GM12878 (cell line): ENCODE results near the gene IRGC.

Source experiments
- CREB1 ChIP-seq: IDR thresholded peaks from 2 replicates; pipeline ENCODE4 v1.6.1; 2012; ENCODE audit warnings: low read depth, mild to moderate bottlenecking, inconsistent platforms
- CTCF ChIP-seq, 3 experiments: IDR thresholded peaks in 2 of 3; conservative IDR thresholded peaks in 1 of 3; 2 replicates each; pipeline ENCODE4 v1.5.1; 2011; ENCODE audit warnings: low read depth in 3 of 3, low read length in 3 of 3, mild to moderate bottlenecking in 3 of 3, control low read depth in 2 of 3, moderate library complexity in 2 of 3, inconsistent platforms in 1 of 3, mixed read lengths in 1 of 3; ENCODE audit not compliant: control insufficient read depth in 2 of 3, insufficient read depth in 1 of 3; ENCODE audit errors: extremely low read depth in 1 of 3
- EP300 ChIP-seq, 2 experiments: fragments of 150-350 bp in 1 of 2; IDR thresholded peaks; 2 replicates each; pipeline ENCODE4 v1.6.1; 2011 to 2012; ENCODE audit warnings: low read depth in 2 of 2, low read length in 2 of 2, borderline replicate concordance in 1 of 2, improper control_type of control experiment in 1 of 2, inconsistent platforms in 1 of 2; ENCODE audit not compliant: control insufficient read depth in 1 of 2
- GABPA ChIP-seq: IDR thresholded peaks from 2 replicates; pipeline ENCODE4 v1.6.1; 2014; ENCODE audit warnings: antibody characterized with exemption, low read depth, mild to moderate bottlenecking, inconsistent platforms
- NFXL1 ChIP-seq: fragments of 450-650 bp; IDR thresholded peaks from 2 replicates; pipeline ENCODE4 v1.6.1; 2017; ENCODE audit warnings: antibody characterized with exemption, mild to moderate bottlenecking, borderline replicate concordance
- POLR2AphosphoS5 ChIP-seq: IDR thresholded peaks from 2 replicates; pipeline ENCODE4 v1.6.1; 2011; ENCODE audit warnings: mild to moderate bottlenecking, low read length, inconsistent platforms
- TBL1XR1 ChIP-seq: IDR thresholded peaks from 2 replicates; pipeline ENCODE4 v1.6.1; 2012; ENCODE audit warnings: low read depth, low read length, improper control_type of control experiment
- TCF3 ChIP-seq: IDR thresholded peaks from 2 replicates; pipeline ENCODE4 v1.6.1; 2012; ENCODE audit warnings: low read depth, mild to moderate bottlenecking, low read length, borderline replicate concordance; ENCODE audit not compliant: insufficient read depth
- ZBTB33 ChIP-seq: fragments of 450-650 bp; IDR thresholded peaks from 2 replicates; pipeline ENCODE4 v1.6.1; 2017; ENCODE audit warnings: mild to moderate bottlenecking
- ZSCAN29 ChIP-seq: fragments of 450-650 bp; IDR thresholded peaks from 2 replicates; pipeline ENCODE4 v1.6.1; 2017; ENCODE audit warnings: mild to moderate bottlenecking, moderate library complexity

- no peak for TF ChIP-seq CTCF (IDR thresholded peaks at IDR 0.05 in 2 of 3, conservative IDR thresholded peaks at IDR 0.05 in 1 of 3; ENCODE audit: control insufficient read depth in 2 of 3, extremely low read depth in 1 of 3, insufficient read depth in 1 of 3, low read depth in 3 of 3, low read length in 3 of 3)
- TF ChIP-seq POLR2AphosphoS5: no peak
- TF ChIP-seq EP300 (IDR thresholded peaks at IDR 0.05; ENCODE audit: borderline replicate concordance in 1 of 2, control insufficient read depth in 1 of 2, low read depth in 2 of 2, low read length in 2 of 2): no peak
- TF ChIP-seq CREB1: 0 out of 2 replicates have a peak, but pooled peaks have one; percentile 26
- TF ChIP-seq GABPA: no peak
- no peak for TF ChIP-seq ZBTB33
- TF ChIP-seq TBL1XR1: no peak
- TF ChIP-seq ZSCAN29: no peak
- no peak for TF ChIP-seq TCF3
- TF ChIP-seq NFXL1: no peak
Measured at GRCh38 chr19:43667876-43668405, 47.9 kb upstream of the IRGC start.
